GM18909 (cell line): ENCODE results near the gene CUL1.
A peak's percentile ranks its signal among the peaks of the same experiment; 100 is the strongest.

Experiments used
- ATAC-seq: cut with Tn5 transposase; IDR thresholded peaks from one replicate; pipeline ENCODE4 v1.9.1; 2021; ENCODE audit warnings: mild to moderate bottlenecking; ENCODE audit not compliant: unreplicated experiment, poor library complexity

CUL1 gene

DNA sequence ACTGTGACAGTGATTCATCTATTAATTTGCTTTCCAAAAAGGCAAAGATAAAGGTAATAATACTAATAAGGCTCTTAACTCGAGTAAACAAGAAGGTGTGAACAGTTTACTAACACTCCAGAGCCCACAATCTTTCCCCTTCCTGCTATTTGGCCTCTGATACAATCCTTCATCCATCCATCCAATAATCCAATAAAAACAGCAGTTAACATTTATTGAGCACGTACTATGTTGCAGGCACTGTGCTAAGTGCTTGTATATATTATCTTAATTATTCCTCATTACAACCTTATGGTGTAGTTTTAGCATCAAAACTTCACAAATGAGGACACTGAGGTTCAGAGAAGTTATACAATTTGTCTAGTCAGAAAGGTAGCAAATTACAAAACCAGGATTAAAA, 135.9 kb downstream of the CUL1 start:
- ATAC-seq, result no peak

DNA sequence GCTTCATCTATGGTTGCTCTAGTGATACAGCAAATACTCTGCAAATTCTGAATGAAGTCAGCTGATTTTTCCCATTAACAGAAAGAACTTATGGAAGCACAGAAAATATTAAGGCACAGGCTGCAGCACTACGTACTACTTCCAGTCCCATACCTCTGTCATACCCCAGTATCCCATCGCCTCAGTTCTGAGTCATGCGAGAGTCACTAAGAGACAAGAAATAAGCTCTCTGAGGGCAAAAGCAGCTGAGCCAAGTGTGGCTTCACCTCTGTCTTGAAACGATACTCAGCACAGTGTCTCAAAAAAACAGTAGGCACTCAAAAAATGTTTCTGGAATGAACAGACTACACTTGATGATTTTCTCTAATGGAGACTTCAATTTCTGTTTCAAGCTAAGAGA, 137.2 kb downstream of the CUL1 start:
- ATAC-seq, result no peak

DNA sequence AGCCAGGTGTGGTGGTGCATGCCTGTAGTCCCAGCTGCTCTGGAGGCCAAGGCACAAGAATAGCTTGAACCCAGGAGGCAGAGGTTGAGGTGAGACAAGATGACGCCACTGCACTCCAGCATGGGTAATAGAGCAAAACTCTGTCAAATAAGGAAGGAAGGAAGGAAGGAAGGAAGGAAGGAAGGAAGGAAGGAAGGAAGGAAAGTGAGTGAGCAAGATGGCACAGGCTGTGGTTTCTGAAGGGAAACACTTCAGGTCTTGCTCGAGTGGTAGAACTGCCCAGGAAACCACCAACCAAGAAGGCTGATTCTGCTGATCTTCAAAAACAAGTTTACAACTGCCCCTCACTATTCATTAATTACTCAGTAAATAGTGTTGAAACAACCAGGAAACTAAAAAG, 140.2 kb downstream of the CUL1 start:
- peak; percentile 48 for ATAC-seq

DNA sequence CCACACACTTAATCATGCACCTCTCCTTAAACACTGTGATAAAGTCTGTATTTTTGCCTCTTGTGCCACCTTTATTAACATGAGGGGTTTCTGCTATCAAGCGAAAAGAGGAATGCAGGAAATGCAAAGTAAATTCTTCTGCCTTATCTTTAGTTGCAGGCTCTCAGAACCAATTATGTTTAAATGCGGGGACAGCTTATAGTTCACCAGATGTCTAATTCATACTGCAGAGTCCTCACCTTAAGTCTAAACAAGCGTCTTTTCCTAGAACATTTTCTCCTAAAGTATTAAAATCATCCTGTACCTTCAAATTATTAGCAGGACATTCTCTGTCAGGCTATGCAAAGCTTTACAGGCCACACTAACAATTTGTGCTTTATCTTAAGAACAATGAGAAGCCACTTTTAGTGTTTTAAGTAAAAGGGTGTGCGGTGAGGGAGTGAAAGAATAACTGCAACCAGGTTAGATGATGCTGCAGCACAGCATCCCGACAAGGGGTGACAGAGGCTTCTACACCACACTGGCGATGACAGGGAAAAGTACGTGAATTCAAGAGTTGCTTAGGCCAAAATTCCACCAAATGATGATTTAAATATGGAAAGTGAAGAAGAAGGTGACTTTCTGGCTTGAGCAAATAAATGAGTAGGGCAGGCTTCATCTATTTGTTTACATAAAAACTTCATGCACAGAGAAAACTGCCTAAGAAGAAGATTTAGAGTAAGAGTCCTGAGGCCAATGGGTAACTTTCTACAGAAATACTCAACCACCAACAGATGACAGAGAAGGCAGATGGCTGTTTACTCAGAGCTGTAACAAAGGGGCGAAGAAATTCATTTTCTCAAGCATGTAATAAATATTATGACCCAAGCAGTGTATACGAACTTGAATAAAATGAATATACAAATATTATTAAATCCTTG, 149.4 kb downstream of the CUL1 start:
- no peak for ATAC-seq

- ATAC-seq, result no peak
Measured at GRCh38 chr7:148849393-148850098, 150.8 kb downstream of the CUL1 start.

GRCh38 chr7:148850564-148850963, 151.9 kb downstream of the CUL1 start:
- ATAC-seq, result no peak
